Measurements from ENCODE around the gene TMED4. TPM values are rescaled to one million over a fixed set of nuclear protein-coding genes. Genes with fewer than 3 reads are reported as not detected.

Gene TMED4
- total and polyA plus RNA-seq, 11 donors, result 48.5 to 129 (median 67.2) TPM

- WGBS, 4 donors, result 40 to 56% (median 53%) methylated on average over 2 of the region's 2 CpGs
- peak; percentile 24 to 83 (median 66) for ATAC-seq
- peaks cover 0 to 13% (median 0%) of the 10 kb centered on the region in 9 donors for H3K36me3 ChIP-seq
- no peaks in the 10 kb centered on the region for H3K27me3 ChIP-seq
- DNase-seq, result peak in 4 of 5 donors; percentile 52 to 66 (median 60)
- no peak for TF ChIP-seq POLR2A (IDR thresholded peaks at IDR 0.05)
- TF ChIP-seq CTCF (IDR thresholded peaks at IDR 0.05), result no peak
- peaks cover 9 to 68% (median 37%) of the 10 kb centered on the region in 12 donors for H3K4me1 ChIP-seq
- no peaks in the 10 kb centered on the region for H3K9me3 ChIP-seq
- peak overlapping the region in 10 of 12 donors; percentile 5 to 81 (median 32) for H3K27ac ChIP-seq
- H3K4me3 ChIP-seq, result no peak overlapping the region
- intact Hi-C loops (cut with DNase I), result no loop called here
These were observed 33.1 kb upstream of the TMED4 start for GRCh38 chr7:44615149-44615611.

- intact Hi-C loops (cut with DNase I), result loop anchor here in 7 of 10 donors (5.0 to 10.0 kb wide), 6 partner anchors 32 to 237 kb away; partner anchors contain the start of genes H2AZ2 (in 2 of the 7) and ZMIZ2 (in 2 of the 7)
- peak overlapping the region in 3 of 12 donors; percentile 12 to 99 (median 99) for H3K27ac ChIP-seq
These were observed 27.8 kb upstream of the TMED4 start for GRCh38 chr7:44609829-44610228.

GRCh38 chr7:44608916-44609648 lies 27.1 kb upstream of the TMED4 start:
- TF ChIP-seq POLR2A (IDR thresholded peaks at IDR 0.05) (no peak), CTCF (IDR thresholded peaks at IDR 0.05) (no peak)
- 58 to 78% (median 71%) methylated on average over 14 of the region's 14 CpGs for WGBS, 4 donors
- no peak for DNase-seq
- ATAC-seq, result no peak
- Histone ChIP-seq H3K36me3 (no peaks in the 10 kb centered on the region), H3K9me3 (no peaks in the 10 kb centered on the region), H3K4me1 (peaks cover 0 to 44% (median 26%) of the 10 kb centered on the region in 12 donors), H3K4me3 (no peak overlapping the region), H3K27ac (peak overlapping the region in 4 of 12 donors; percentile 14 to 99 (median 64)), H3K27me3 (no peaks in the 10 kb centered on the region)
- intact Hi-C loops (cut with DNase I), result loop anchor here in 7 of 10 donors (5.0 to 10.0 kb wide), 6 partner anchors 33 to 238 kb away; partner anchors contain the start of genes H2AZ2 (in 2 of the 7) and ZMIZ2 (in 2 of the 7)

More at GRCh38 chr7:44609829-44610228, 27.8 kb upstream of the TMED4 start:
- WGBS, 4 donors, result 69 to 82% (median 79%) methylated on average over 3 of the region's 3 CpGs
- Histone ChIP-seq H3K9me3 (no peaks in the 10 kb centered on the region), H3K4me1 (peaks cover 0 to 51% (median 32%) of the 10 kb centered on the region in 12 donors), H3K27me3 (no peaks in the 10 kb centered on the region), H3K4me3 (no peak overlapping the region), H3K36me3 (no peaks in the 10 kb centered on the region)
- TF ChIP-seq CTCF (IDR thresholded peaks at IDR 0.05) (no peak), POLR2A (IDR thresholded peaks at IDR 0.05) (no peak)
- DNase-seq, result no peak
- ATAC-seq, result no peak

Measured in heart left ventricle (tissue), 16 donors.